Measurements from ENCODE around the gene B4GALNT4.
"Not testable (repeated sequence)": the region's sequence is repeated elsewhere in the genome, so short reads cannot be mapped to it uniquely, and the experiment has no call there.

B4GALNT4 gene

GRCh38 chr11:377174-377865 lies 8.0 kb downstream of the B4GALNT4 start:
- no peak for DNase-seq

DNA sequence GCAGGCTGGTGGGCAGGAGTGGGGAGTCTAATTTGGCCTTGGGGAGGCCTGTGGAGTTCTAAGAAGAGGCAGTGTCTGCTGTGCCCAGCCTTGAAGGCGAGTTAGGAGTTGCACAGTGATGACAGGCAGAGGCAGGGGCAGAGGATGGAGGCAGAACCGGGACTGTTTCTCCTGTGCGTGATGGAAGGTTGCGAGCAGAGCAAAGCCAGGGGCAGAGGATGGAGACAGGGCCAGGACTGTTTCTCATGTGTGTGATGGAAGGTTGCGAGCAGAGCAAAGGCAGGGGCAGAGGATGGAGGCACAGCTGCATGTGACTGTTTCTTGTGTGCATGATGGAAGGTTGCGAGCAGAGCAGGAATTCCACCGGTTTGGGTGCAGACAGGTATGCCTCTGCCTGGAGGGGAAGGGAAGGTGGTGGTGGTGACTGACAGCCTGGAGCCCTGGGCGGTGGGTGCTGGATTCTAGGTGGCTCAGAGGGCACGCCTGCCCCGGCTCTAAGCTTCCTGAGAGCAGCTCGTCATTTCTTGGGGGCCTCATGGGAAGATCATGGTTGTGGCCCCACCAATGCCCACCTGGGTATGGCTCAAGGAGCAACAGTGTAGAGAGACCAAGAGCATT lies 8.7 kb downstream of the B4GALNT4 start:
- no peak for DNase-seq

DNA sequence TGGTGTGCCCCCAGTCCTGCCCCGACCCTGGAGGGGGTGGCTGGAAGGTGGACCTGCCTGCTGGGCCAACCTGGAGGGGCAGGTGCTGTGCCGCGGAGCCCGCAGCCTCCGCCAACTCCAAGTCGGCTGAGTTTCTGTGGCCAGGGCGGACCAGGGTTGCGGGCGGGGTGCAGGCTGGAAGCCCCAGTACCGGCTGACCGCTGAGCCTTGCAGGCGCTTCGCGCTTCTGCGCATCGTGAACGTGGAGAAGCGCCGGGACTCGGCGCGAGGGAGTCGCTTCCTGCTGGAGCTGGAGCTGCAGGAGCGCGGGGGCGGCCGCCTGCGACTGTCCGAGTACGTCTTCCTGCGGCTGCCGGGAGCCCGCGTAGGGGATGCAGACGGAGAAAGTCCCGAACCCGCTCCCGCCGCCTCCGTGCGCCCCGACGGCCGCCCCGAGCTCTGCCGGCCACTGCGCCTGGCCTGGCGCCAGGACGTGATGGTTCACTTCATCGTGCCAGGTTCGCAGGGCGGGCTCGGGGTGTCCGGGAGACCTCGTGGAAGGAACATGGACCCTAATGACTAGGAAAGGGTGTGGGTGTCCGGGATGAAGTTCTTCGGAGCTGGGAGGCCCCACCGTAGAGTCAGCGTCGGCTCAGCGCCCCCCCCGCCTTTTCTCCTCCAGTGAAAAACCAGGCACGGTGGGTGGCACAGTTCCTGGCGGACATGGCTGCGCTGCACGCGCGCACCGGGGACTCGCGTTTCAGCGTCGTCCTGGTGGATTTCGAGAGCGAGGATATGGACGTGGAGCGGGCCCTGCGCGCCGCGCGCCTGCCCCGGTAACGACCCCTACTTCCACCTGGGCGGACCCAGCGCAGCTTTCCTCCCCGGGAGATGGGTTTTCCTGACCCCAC lies 10.2 kb downstream of the B4GALNT4 start:
- no peak for DNase-seq

GRCh38 chr11:380095-380480 lies 10.8 kb downstream of the B4GALNT4 start:
- no peak for DNase-seq

- no peak for DNase-seq
Measured at GRCh38 chr11:380491-380890, 11.2 kb downstream of the B4GALNT4 start.

DNA sequence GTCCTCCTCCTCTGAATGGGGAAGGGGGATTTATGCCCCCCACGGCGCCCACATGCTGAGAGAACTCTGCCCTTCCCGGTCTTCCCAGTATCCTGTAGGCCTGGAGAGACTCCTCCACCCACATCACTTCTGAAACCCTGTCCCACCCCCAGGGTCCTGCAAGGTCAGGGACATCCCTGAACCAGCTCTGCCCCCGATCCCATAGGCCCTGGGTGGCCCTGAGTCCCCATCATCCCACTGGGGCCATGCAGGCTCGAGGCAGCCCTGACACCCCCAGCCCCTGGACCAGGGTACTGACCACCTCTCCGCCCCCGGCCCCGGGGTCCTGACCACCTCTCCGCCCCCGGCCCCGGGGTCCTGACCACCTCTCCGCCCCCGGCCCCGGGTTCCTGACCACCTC lies 11.7 kb downstream of the B4GALNT4 start:
- DNase-seq = no peak

DNA sequence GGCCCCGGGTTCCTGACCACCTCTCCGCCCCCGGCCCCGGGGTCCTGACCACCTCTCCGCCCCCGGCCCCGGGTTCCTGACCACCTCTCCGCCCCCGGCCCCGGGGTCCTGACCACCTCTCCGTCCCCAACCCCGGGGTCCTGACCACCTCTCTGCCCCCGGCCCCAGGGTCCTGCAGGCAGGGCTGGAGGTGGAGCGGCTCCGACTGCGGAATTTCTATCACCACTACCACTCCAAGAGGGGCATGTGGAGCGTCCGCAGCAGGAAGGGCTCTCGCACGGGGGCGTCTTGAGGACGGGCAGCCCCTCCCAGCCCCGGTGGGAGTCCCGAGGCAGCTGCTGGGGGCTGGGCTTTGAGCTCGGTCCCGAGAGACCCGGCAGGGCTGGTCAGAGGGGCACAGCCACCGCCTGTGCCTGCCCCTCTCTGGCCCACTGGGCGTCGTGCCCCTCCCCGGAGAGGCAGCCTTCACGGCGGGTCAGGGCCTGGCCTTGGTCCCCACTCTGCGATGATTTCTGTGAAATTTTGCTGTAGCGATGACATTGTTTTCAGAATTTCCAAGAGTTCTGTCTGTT lies 12.3 kb downstream of the B4GALNT4 start:
- DNase-seq = no peak

DNA sequence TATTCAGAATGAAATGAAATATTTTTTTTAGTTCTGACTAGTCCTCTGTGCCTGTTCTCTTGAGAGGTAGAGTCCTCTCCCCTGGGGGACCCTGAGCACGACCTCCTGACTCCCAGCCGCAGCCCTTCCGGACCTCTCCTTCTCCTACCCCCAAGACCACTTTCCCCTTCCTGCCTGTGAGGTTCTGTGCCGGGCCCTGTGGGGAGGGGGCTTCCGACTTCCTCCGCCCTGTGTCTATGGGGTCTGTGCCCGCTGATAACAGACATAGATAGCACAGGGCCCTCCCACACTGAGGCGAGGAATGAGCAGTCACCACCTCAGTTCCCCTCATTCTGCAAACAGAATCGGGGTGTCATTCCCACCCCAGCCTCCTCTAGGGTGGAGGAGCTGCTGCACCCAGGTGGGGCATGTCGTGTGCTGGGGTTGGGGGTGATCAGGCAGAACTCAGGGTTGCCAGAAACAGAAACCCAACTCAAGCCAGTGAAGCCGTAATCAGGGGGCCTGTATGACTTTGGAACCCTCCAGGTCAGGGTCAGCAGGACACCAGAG lies 12.9 kb downstream of the B4GALNT4 start:
- no peak for DNase-seq

DNA sequence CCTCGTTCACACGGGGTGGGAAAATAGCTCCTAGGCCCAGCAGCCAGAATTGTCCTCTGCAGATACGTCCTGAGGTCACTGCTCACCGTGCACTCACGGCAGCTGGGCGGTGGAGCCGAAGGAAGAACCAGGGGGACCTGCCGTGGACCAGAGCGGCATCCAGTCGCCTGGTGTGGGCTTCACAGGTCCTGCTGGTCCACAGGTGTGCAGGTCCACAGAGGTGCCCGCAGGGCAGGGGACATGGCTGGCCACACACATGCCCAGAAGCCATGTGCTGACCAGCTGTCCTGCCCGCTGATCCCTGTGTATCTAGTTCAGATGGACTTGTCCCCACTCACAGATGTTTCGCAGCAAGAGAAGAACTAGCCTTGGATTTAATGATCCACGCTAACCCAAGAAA lies 14.1 kb downstream of the B4GALNT4 start:
- DNase-seq = no peak

- DNase-seq = no peak
Measured at GRCh38 chr11:384511-384910, 15.2 kb downstream of the B4GALNT4 start.

DNA sequence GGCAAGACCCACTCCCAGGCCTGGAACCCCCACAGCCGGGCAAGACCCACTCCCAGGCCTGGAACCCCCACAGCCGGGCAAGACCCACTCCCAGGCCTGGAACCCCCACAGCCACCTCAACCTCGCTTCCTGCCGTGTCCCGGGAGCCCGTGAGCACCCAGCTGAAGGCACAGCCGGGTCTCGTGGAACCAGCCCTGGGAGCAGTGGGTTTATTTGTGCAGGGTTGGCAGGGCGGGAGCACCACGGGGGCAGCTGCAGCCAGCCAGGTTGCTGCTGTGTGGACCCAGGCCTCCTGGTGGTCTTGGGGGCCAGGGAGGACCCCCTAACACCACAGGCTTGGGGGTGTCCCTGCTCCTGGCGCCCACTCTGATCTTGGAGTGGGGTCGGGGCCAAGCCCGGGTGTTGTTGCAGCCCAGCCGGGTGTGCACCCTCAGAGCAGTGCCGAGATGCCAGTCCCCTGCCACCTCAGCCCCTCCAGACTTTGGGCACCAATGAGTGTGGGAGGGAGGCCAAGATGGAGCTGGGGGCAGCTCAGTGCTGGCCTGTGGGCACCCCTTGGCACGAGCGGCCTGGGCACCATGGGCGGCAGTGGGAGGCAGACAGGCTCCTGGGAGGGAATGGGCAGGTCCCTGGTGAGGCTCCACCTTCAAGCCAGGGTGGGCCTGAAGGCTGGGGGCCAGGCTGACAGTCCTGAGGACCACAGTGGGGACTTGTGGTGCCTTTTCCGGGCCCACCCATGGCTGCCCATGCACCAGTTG lies 16.5 kb downstream of the B4GALNT4 start:
- no peak for DNase-seq

DNA sequence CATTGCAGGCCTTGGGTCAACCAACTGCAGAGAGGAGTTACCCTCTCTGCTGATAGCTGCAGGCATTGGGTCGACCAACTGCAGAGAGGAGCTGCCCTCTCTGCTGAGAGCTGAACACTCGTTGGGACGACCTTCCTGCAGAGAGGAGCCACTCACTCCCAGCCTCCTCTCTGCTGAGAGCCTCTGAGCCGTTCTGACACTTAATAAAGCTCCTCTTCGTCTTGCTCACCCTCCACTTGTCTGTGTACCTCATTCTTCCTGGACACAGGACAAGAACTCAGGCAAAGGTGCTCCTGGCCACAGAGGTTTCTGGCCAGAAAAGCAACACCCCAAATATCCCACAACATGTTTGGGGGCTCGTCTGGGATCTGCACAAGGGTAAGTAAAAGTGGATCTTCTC lies 17.2 kb downstream of the B4GALNT4 start:
- no peak for DNase-seq

GRCh38 chr11:387193-387793 lies 18.0 kb downstream of the B4GALNT4 start:
- no peak for DNase-seq

DNA sequence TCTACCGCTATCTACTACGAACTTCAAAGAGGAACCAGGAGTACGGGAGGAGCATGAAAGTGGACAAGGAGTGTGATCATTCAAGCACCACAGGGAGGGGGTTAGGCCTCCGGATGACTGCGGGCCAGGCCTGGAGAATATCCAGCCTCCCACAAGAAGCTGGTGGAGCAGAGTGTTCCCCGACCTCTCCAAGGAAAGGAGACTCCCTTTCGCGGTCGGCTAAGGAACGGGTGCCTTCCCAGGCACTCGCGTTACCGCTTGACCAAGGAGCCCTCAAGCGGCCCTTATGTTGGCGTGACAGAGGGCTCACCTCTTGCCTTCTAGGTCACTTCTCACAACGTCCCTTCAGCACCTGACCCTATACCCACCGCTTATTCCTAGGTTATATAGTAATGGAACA lies 20.1 kb downstream of the B4GALNT4 start:
- not testable (repeated sequence) for DNase-seq

GRCh38 chr11:390175-390574 lies 20.9 kb downstream of the B4GALNT4 start:
- peak; percentile 19 to 29 for DNase-seq

DNA sequence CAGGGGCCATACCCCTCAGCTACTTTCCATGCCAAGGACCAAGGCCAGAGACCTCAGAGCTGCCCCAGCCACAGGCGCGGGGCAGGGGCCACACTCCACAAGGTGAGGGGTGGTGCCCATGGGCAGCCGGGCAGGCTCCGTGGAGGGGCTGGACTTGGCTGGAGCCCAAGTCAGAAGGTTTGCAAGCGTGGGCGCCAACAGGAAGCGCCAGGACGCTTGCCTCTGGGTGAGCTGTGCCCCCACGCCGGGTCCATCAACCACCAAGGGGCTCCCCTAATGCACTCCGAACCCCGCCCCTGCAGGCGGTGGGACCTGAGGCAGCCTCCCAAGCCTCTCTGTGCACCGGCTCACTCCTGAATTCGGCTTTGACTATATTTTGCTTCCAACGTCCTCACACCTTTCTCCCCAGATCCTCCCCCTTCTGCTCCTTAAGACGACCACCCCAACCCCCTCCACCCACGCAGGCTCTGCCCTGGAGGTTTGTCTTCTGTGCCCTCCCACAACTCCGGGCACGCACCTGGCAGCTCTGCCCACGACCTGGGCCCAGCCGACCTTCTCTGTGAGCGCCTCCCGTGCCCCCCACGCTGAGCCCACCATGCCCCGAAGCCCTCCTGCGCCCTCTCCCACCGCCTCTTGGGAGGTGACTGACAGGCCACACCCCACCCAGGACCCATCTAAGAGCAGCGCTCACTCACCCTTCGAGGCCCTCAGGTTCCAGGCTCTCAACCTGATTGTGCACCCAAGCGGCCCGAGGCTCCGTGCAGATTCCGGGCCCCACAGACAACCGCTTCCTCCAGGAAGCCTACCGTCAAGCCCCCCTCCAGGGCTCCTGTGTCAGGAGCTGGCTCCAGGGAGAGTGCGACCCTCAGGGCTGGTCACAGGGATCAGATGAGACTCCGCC lies 22.1 kb downstream of the B4GALNT4 start:
- no peak for DNase-seq

- no peak for DNase-seq
Measured at GRCh38 chr11:392102-392777, 22.9 kb downstream of the B4GALNT4 start.

DNA sequence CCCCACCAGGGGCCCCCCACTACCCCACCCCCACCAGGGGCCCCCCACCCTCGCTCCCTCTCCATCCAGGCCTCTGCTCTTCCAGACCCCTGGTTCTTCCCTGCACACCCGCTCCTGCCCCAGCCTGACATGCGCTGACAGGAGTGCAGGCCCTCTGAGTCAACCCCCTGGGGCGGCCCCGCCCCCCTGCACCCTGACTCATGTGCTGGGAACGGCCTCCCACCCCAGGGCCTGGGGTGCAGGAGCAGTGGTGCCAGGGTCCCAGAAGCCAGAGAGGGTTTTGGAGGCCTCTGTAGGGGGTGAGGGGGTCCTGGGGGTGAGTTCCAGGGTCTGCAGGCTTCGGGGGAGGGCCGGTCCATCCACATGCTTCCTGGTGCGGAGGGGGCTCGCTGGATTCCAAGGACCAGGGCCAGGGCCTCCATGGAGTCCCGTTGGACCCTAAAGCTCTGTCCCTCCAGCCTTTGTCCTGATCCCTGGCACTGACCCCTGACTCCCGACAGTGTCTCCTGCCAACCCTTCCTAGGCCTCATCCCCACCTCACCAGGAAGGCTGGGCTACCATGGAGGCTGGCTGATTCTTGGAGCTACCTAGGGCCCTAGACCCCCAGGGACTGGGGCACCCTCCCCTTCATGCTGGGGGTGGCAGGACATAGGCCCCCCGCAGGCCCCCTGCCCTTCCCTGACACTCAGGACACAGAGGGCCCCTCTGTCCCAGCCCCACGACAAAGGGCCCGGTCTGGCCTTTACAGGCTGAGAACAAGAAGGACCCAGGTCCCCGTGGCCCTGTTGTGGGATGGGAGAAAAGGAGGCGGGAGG lies 24.1 kb downstream of the B4GALNT4 start:
- DNase-seq = no peak
